ENCODE measurements around the gene OR2S2. TPM values are rescaled to one million over a fixed set of nuclear protein-coding genes. Genes with fewer than 3 reads are reported as not detected.

The OR2S2 gene
- total RNA-seq, 4 donors from 2014 or later = not detected

- ATAC-seq = no peak
- no peak overlapping the region for H3K27ac ChIP-seq
Observed at GRCh38 chr9:35978792-35979191, 20.8 kb upstream of the OR2S2 start.

GRCh38 chr9:35976726-35977125 is 18.8 kb upstream of the OR2S2 start:
- Histone ChIP-seq H3K27ac (no peak overlapping the region), H3K36me3 (no peaks in the 10 kb centered on the region), H3K9me3 (peaks cover 0 to 12% (median 0%) of the 10 kb centered on the region in 3 donors), H3K27me3 (peaks cover 3 to 28% (median 8%) of the 10 kb centered on the region in 3 donors), H3K4me3 (no peak overlapping the region), H3K4me1 (no peaks in the 10 kb centered on the region)
- intact Hi-C loops (cut with DNase I; ENCODE audit: low total_unique reads) = no loop called here
- no peak for TF ChIP-seq POLR2A (IDR thresholded peaks at IDR 0.05)
- no peak for TF ChIP-seq CTCF (IDR thresholded peaks at IDR 0.05 in 4 of 5, conservative IDR thresholded peaks at IDR 0.05 in 1 of 5)
- in situ Hi-C loops (cut with MboI; ENCODE audit: low sequenced_read_pairs in 4 of 4) = no loop called here
- ATAC-seq (no peak), DNase-seq (no peak)

More at GRCh38 chr9:35978792-35979191, 20.8 kb upstream of the OR2S2 start:
- H3K4me3 ChIP-seq = no peak overlapping the region
- H3K27me3 ChIP-seq = peaks cover 0 to 17% (median 3%) of the 10 kb centered on the region in 3 donors
- TF ChIP-seq CTCF (IDR thresholded peaks at IDR 0.05 in 4 of 5, conservative IDR thresholded peaks at IDR 0.05 in 1 of 5) = no peak
- TF ChIP-seq POLR2A (IDR thresholded peaks at IDR 0.05) = no peak
- no peaks in the 10 kb centered on the region for H3K36me3 ChIP-seq
- peaks cover 0 to 12% (median 0%) of the 10 kb centered on the region in 3 donors for H3K9me3 ChIP-seq
- intact Hi-C loops (cut with DNase I; ENCODE audit: low total_unique reads) (no loop called here), in situ Hi-C loops (cut with MboI; ENCODE audit: low sequenced_read_pairs in 4 of 4) (no loop called here)
- no peaks in the 10 kb centered on the region for H3K4me1 ChIP-seq
- DNase-seq = no peak

DNA sequence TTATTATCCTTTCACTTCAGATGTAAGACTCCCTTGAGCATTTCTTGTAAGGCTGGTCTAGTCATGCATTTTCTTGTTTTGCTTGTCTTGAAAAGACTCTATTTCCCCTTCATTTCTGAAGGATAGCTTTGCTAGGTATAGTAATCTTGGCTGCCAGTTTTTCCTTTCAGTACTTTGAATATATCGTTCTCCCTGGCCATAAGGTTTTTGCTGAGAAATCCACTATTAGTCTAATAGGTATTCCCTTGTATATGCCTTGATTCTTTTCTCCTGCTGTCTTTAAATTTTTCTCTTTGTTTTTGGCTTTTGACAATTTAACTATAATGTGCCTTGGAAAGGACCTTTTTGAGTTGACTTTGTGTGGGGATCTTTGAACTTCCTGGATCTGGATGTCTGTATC is 16.8 kb upstream of the OR2S2 start:
- Histone ChIP-seq H3K36me3 (no peaks in the 10 kb centered on the region), H3K9me3 (peaks cover 0 to 12% (median 0%) of the 10 kb centered on the region in 3 donors), H3K27ac (no peak overlapping the region), H3K27me3 (peaks cover 8 to 28% (median 12%) of the 10 kb centered on the region in 3 donors), H3K4me1 (no peaks in the 10 kb centered on the region), H3K4me3 (peak overlapping the region in 1 of 4 donors; percentile 4)
- DNase-seq (no peak), ATAC-seq (no peak)
- TF ChIP-seq CTCF (IDR thresholded peaks at IDR 0.05 in 4 of 5, conservative IDR thresholded peaks at IDR 0.05 in 1 of 5) (no peak), POLR2A (IDR thresholded peaks at IDR 0.05) (no peak)
- intact Hi-C loops (cut with DNase I; ENCODE audit: low total_unique reads) (no loop called here), in situ Hi-C loops (cut with MboI; ENCODE audit: low sequenced_read_pairs in 4 of 4) (loop anchor here in 2 of 4 donors (25.0 kb wide), 1 partner anchor 363 kb away; no protein-coding TSS in a partner anchor)

- H3K4me3 ChIP-seq = no peak overlapping the region
- no peak for ATAC-seq
- H3K27ac ChIP-seq = no peak overlapping the region
- H3K36me3 ChIP-seq = no peaks in the 10 kb centered on the region
- H3K27me3 ChIP-seq = peaks cover 5 to 24% (median 12%) of the 10 kb centered on the region in 3 donors
- in situ Hi-C loops (cut with MboI; ENCODE audit: low sequenced_read_pairs in 4 of 4) = loop anchor here in 2 of 4 donors (25.0 kb wide), 1 partner anchor 365 kb away; no protein-coding TSS in a partner anchor
- H3K4me1 ChIP-seq = no peaks in the 10 kb centered on the region
- TF ChIP-seq POLR2A (IDR thresholded peaks at IDR 0.05) = no peak
- no peak for TF ChIP-seq CTCF (IDR thresholded peaks at IDR 0.05 in 4 of 5, conservative IDR thresholded peaks at IDR 0.05 in 1 of 5)
- H3K9me3 ChIP-seq = peaks cover 0 to 12% (median 0%) of the 10 kb centered on the region in 3 donors
- intact Hi-C loops (cut with DNase I; ENCODE audit: low total_unique reads) = no loop called here
- no peak for DNase-seq
Observed at GRCh38 chr9:35972093-35972492, 14.1 kb upstream of the OR2S2 start.

DNA sequence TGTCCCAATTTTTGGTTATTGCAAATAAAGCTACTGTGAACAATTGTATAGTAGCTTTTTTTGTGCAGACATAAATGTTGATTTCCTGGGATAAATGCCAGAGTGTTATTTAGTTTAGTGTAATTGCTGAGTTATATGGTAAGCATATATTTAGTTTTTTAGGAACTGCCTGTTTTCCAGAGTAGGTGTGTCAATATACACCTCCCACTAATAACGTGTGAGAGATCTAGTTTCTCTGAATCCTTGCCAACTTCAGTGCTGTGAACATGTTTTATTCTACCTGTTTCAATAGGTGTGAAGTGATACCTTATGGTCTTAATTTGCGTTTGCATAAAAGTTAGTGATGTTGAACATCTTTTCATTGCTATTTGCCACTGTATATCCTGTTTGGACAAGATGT is 9.1 kb upstream of the OR2S2 start:
- H3K27me3 ChIP-seq = peaks cover 0 to 8% (median 5%) of the 10 kb centered on the region in 3 donors
- H3K4me3 ChIP-seq = no peak overlapping the region
- no peaks in the 10 kb centered on the region for H3K4me1 ChIP-seq
- no peak for ATAC-seq
- in situ Hi-C loops (cut with MboI; ENCODE audit: low sequenced_read_pairs in 4 of 4) = loop anchor here in 2 of 4 donors (25.0 kb wide), 1 partner anchor 370 kb away; no protein-coding TSS in a partner anchor
- DNase-seq = no peak
- no peaks in the 10 kb centered on the region for H3K36me3 ChIP-seq
- no peak for TF ChIP-seq CTCF (IDR thresholded peaks at IDR 0.05 in 4 of 5, conservative IDR thresholded peaks at IDR 0.05 in 1 of 5)
- no peak overlapping the region for H3K27ac ChIP-seq
- no peaks in the 10 kb centered on the region for H3K9me3 ChIP-seq
- intact Hi-C loops (cut with DNase I; ENCODE audit: low total_unique reads) = no loop called here

Measured in gastrocnemius medialis (tissue), 4 donors.